HepG2 (cell line): Measurements from ENCODE around the gene USP35. TPM values are rescaled to one million over a fixed set of nuclear protein-coding genes. Genes with fewer than 3 reads are reported as not detected.

ENCODE experiments used
- ATAC-seq: fragments of 200-7000 bp; cut with Tn5 transposase; 3 replicates; pipeline ENCODE4 v1.9.1; 2020; ENCODE audit warnings: mild to moderate bottlenecking, moderate library complexity
- BruUV-seq: library from RNA; stranded (reverse); fragments of 400-500 nt; replicated peaks from 2 replicates; lab custom pipeline; 2021; lab: Mats Ljungman, UMichigan
- CTCF ChIA-PET: fragments of 300-600 bp; formaldehyde crosslinking; extraction: SDS; loops from one replicate; lab custom pipeline; 2021; ENCODE audit warnings: low total read pairs, inconsistent platforms, low intra/inter-chr PET ratio; lab: Yijun Ruan, JAX
- POLR2A ChIA-PET: fragments of 350-600 bp; sonication (Branson Sonifier 250); formaldehyde crosslinking; loops from one replicate; lab custom pipeline; 2020; ENCODE audit warnings: antibody characterized with exemption, inconsistent platforms; lab: Yijun Ruan, JAX
- DNase-seq: peaks from one replicate; pipeline ENCODE4 v3.0.0-alpha.2; 2015; ENCODE audit warnings: low spot score
- FAIRE-seq: peaks from 3 replicates; lab custom pipeline; 2011; peaks lifted over from hg19 to GRCh38; lab: Jason Lieb, UNC
- H2AFZ ChIP-seq: one replicate; pipeline ENCODE4 v1.6.1; 2011; ENCODE audit warnings: low read length, inconsistent platforms
- H3K27ac ChIP-seq: fragments of 300-600 bp; 3 replicates; pipeline ENCODE4 v1.8.0; 2011; ENCODE audit warnings: mixed run types, mild to moderate bottlenecking, mixed read lengths, low read length, inconsistent platforms; ENCODE audit not compliant: insufficient read depth; ENCODE audit errors: extremely low read length
- H3K27me3 ChIP-seq, 2 experiments: fragments of 200-600 bp in 1 of 2; 2 replicates in 1 of 2; 3 replicates in 1 of 2; pipeline versions ENCODE4 v1.6.0 to v1.8.0; 2011; ENCODE audit warnings: low read length in 2 of 2, mild to moderate bottlenecking in 2 of 2, moderate library complexity in 2 of 2, inconsistent platforms in 1 of 2; ENCODE audit not compliant: insufficient read depth in 2 of 2, control insufficient read depth in 1 of 2
- H3K36me3 ChIP-seq, 2 experiments: fragments of 200-600 bp in 1 of 2; replicated peaks in 1 of 2; 2 replicates in 1 of 2; 3 replicates in 1 of 2; pipeline versions ENCODE4 v1.5.1 to v1.8.0; 2011; ENCODE audit warnings: low read length in 2 of 2, inconsistent platforms in 1 of 2; ENCODE audit not compliant: insufficient read depth in 2 of 2, control insufficient read depth in 1 of 2
- H3K4me1 ChIP-seq: 2 replicates; pipeline ENCODE4 v1.5.1; 2012; ENCODE audit warnings: low read length, inconsistent platforms; ENCODE audit not compliant: insufficient read depth
- H3K4me2 ChIP-seq: 2 replicates; pipeline ENCODE4 v1.6.0; 2011; ENCODE audit warnings: low read depth, low read length, inconsistent platforms
- H3K4me3 ChIP-seq, 3 experiments: fragments of 200-600 bp in 1 of 3; sonication (generic), shearing (Covaris generic) in 1 of 3; replicated peaks in 1 of 3; 2 replicates each; pipeline ENCODE4 v1.5.1; 2011 to 2016; ENCODE audit warnings: low read length in 3 of 3, inconsistent platforms in 2 of 3, low read depth in 2 of 3, mild to moderate bottlenecking in 2 of 3, control low read depth in 1 of 3, mixed read lengths in 1 of 3; ENCODE audit not compliant: insufficient read depth in 1 of 3
- H3K79me2 ChIP-seq: one replicate; pipeline ENCODE4 v1.6.1; 2011; ENCODE audit warnings: low read length, inconsistent platforms; ENCODE audit not compliant: insufficient read depth
- H3K9ac ChIP-seq: 2 replicates; pipeline ENCODE4 v1.6.0; 2011; ENCODE audit warnings: mild to moderate bottlenecking, low read depth, low read length, inconsistent platforms; ENCODE audit not compliant: insufficient read depth
- H3K9me3 ChIP-seq: 2 replicates; pipeline ENCODE4 v1.5.1; 2012; ENCODE audit warnings: mild to moderate bottlenecking, low read length
- H4K20me1 ChIP-seq: 2 replicates; pipeline ENCODE4 v1.6.0; 2011; ENCODE audit warnings: inconsistent platforms, mild to moderate bottlenecking, low read length, moderate library complexity; ENCODE audit not compliant: insufficient read depth
- ATM ChIP-seq: fragments of 450-650 bp; IDR thresholded peaks from 2 replicates; pipeline ENCODE4 v1.7.1; 2017; ENCODE audit warnings: mild to moderate bottlenecking, borderline replicate concordance
- CSRNP2 ChIP-seq: sonication (generic); formaldehyde crosslinking; conservative IDR thresholded peaks from 2 replicates; pipeline ENCODE4 v1.8.0; 2022; ENCODE audit warnings: low read depth, missing genetic modification reagents
- EED ChIP-seq: sonication (generic); formaldehyde crosslinking; IDR thresholded peaks from 2 replicates; pipeline ENCODE4 v1.5.0; 2020; ENCODE audit warnings: mild to moderate bottlenecking, missing genetic modification reagents
- ZFP36 ChIP-seq: fragments of 150-350 bp; IDR thresholded peaks from 2 replicates; pipeline ENCODE4 v1.6.1; 2018; ENCODE audit warnings: borderline replicate concordance, low read length, low read depth; ENCODE audit not compliant: partially characterized antibody
- ZHX2 ChIP-seq, 2 experiments: sonication (generic) in 1 of 2; formaldehyde crosslinking in 1 of 2; IDR thresholded peaks; 2 replicates each; pipeline versions ENCODE4 v1.6.1 to v1.9.0; 2014 to 2022; ENCODE audit warnings: antibody characterized with exemption in 1 of 2, borderline replicate concordance in 1 of 2, inconsistent platforms in 1 of 2, low read depth in 1 of 2, missing genetic modification reagents in 1 of 2
- ZIK1 ChIP-seq: sonication (generic); formaldehyde crosslinking; IDR thresholded peaks from 2 replicates; pipeline ENCODE4 v1.5.0; 2020; ENCODE audit warnings: mild to moderate bottlenecking, low read depth, missing genetic modification reagents, borderline replicate concordance
- ZNF264 ChIP-seq: sonication (generic); formaldehyde crosslinking; IDR thresholded peaks from 2 replicates; pipeline ENCODE4 v1.4.0; 2020; ENCODE audit warnings: missing genetic modification reagents
- ZNF33B ChIP-seq: sonication (generic); formaldehyde crosslinking; IDR thresholded peaks from 2 replicates; pipeline ENCODE4 v1.5.1; 2020; ENCODE audit warnings: mild to moderate bottlenecking, missing genetic modification reagents
- ZNF510 ChIP-seq: sonication (generic); formaldehyde crosslinking; IDR thresholded peaks from 2 replicates; pipeline ENCODE4 v1.4.0; 2020; ENCODE audit warnings: low read depth, mild to moderate bottlenecking, missing genetic modification reagents
- ZNF564 ChIP-seq: sonication (generic); formaldehyde crosslinking; IDR thresholded peaks from 2 replicates; pipeline ENCODE4 v1.8.1; 2023; ENCODE audit warnings: mild to moderate bottlenecking, missing genetic modification reagents
- ZNF570 ChIP-seq: sonication (generic); formaldehyde crosslinking; IDR thresholded peaks from 2 replicates; pipeline ENCODE4 v1.4.0; 2020; ENCODE audit warnings: mild to moderate bottlenecking, missing genetic modification reagents, borderline replicate concordance
- ZNF660 ChIP-seq: sonication (generic); formaldehyde crosslinking; IDR thresholded peaks from 2 replicates; pipeline ENCODE4 v1.5.1; 2020; ENCODE audit warnings: mild to moderate bottlenecking, low read depth, missing genetic modification reagents, borderline replicate concordance
- WGBS: methylation state at CpG from one replicate; pipeline ENCODE4 v1.1.6; 2017; ENCODE audit warnings: low lambda C conversion rate; 5-methylcytosine and 5-hydroxymethylcytosine counted together
- in situ Hi-C: cut with HindIII; loops from 2 replicates; pipeline ENCODE4 v1.10.0; 2017; ENCODE audit warnings: low pct_unique_long_range_greater_than_20kb; ENCODE audit not compliant: extremely low pct_ligation_motif_present
- intact Hi-C: fragments of 100-400 bp; cut with micrococcal nuclease; formaldehyde crosslinking; loops from one replicate; pipeline ENCODE4 v1.10.0; 2022; ENCODE audit not compliant: unreplicated experiment
- polyA plus RNA-seq, 8 experiments: library from polyadenylated mRNA; depleted of rRNA in 3 of 8; stranded (reverse) in 7 of 8; unstranded in 1 of 8; fragments of >200 nt; fragmentation: Illumina TruSeq in 4 of 8; extraction: Trizol in 4 of 8; gene quantifications; 2 replicates each; pipeline versions ENCODE4 v1.2.1 to v1.2.3, GENCODE V29; 2011 to 2016; ENCODE audit warnings: low read depth in 4 of 8, missing spikeins in 1 of 8, mixed read lengths in 1 of 8; ENCODE audit not compliant: insufficient read depth in 1 of 8
- total RNA-seq, 5 experiments: library from RNA; depleted of rRNA; stranded (reverse); fragments of >200 nt; fragmentation: Illumina TruSeq; extraction: Trizol; gene quantifications; 2 replicates each; pipeline ENCODE4 v1.2.3, GENCODE V29; 2016; ENCODE audit warnings: low read depth in 1 of 5
- TF ChIP-seq, protein P1 (sequence below): sonication (generic); formaldehyde crosslinking; IDR thresholded peaks from 2 replicates; pipeline ENCODE4 v1.8.1; 2022; ENCODE audit warnings: mild to moderate bottlenecking, missing genetic modification reagents
- TF ChIP-seq, protein P2 (sequence below): sonication (generic); formaldehyde crosslinking; IDR thresholded peaks from 2 replicates; pipeline ENCODE4 v1.4.0; 2020; ENCODE audit warnings: missing genetic modification reagents, low read depth, mild to moderate bottlenecking, borderline replicate concordance
- TF ChIP-seq, protein P3 (sequence below): IDR thresholded peaks from 2 replicates; pipeline ENCODE4 v1.6.1; 2016; ENCODE audit warnings: mild to moderate bottlenecking, missing biosample characterization, missing genetic modification reagents

USP35 gene
- total and polyA plus RNA-seq, 2 of the 13 experiments (the other 11 are each of a cell fraction or from before 2014, with no cell fraction given), result 4.6 to 7.7 TPM

- ATAC-seq (no peak), DNase-seq (no peak), FAIRE-seq (no peak)
- ChIA-PET POLR2A (no interaction called here), CTCF (no interaction called here)
- Histone ChIP-seq H3K9ac (no peak overlapping the region), H3K36me3 (no peaks in the 10 kb centered on the region), H3K4me2 (no peak overlapping the region), H3K27me3 (no peaks in the 10 kb centered on the region), H3K79me2 (no peaks in the 10 kb centered on the region), H3K4me1 (no peaks in the 10 kb centered on the region), H4K20me1 (no peaks in the 10 kb centered on the region), H3K27ac (no peak overlapping the region), H3K4me3 (no peak overlapping the region), H2AFZ (no peak overlapping the region), H3K9me3 (peaks cover 9% of the 10 kb centered on the region; the same call in 1 of the 2 replicates)
- BruUV-seq, result no TSS peak
- in situ Hi-C loops, result no loop called here
- TF ChIP-seq ZNF510 (CRISPR knock-in tag) (no peak), ZNF660 (no peak), ATM (no peak), ZIK1 (CRISPR knock-in tag) (no peak), EED (CRISPR knock-in tag) (no peak), CSRNP2 (CRISPR knock-in tag) (no peak), ZFP36 (no peak), ZHX2 (IDR thresholded peaks at IDR 0.05; ENCODE audit: low read depth) (no peak), ZHX2 (CRISPR knock-in tag; IDR thresholded peaks at IDR 0.05; ENCODE audit: borderline replicate concordance) (no peak), ZNF33B (CRISPR knock-in tag) (no peak), ZNF570 (CRISPR knock-in tag) (no peak), ZNF564 (CRISPR knock-in tag) (no peak), ZNF264 (no peak)
- TF ChIP-seq, protein P1, sequence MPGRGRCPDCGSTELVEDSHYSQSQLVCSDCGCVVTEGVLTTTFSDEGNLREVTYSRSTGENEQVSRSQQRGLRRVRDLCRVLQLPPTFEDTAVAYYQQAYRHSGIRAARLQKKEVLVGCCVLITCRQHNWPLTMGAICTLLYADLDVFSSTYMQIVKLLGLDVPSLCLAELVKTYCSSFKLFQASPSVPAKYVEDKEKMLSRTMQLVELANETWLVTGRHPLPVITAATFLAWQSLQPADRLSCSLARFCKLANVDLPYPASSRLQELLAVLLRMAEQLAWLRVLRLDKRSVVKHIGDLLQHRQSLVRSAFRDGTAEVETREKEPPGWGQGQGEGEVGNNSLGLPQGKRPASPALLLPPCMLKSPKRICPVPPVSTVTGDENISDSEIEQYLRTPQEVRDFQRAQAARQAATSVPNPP (CRISPR knock-in tag), result no peak
- TF ChIP-seq, protein P2, sequence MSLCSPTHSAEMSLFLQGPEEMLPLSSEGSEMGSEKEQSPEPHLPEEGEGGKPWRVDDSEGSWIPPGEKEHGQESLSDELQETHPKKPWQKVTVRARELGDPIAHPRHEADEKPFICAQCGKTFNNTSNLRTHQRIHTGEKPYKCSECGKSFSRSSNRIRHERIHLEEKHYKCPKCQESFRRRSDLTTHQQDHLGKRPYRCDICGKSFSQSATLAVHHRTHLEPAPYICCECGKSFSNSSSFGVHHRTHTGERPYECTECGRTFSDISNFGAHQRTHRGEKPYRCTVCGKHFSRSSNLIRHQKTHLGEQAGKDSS, result no peak
- TF ChIP-seq, protein P3, sequence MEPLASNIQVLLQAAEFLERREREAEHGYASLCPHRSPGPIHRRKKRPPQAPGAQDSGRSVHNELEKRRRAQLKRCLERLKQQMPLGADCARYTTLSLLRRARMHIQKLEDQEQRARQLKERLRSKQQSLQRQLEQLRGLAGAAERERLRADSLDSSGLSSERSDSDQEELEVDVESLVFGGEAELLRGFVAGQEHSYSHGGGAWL (CRISPR knock-in tag), result no peak
- WGBS, result 100% methylated on average over 1 of the region's 1 CpG
- intact Hi-C loops, result no loop called here
Observed at GRCh38 chr11:78239781-78240180, 51.1 kb downstream of the USP35 start.
